ENCODE measurements around the gene PNMA8A.
"Not testable (repeated sequence)": the region's sequence is repeated elsewhere in the genome, so short reads cannot be mapped to it uniquely, and the experiment has no call there.

GRCh38 chr19:46435689-46436088 is 35.7 kb downstream of the PNMA8A start:
- not testable (repeated sequence) for TF ChIP-seq CTCF (IDR thresholded peaks at IDR 0.05); CHD2 (IDR thresholded peaks at IDR 0.05; ENCODE audit: low read length, partially characterized antibody); RCOR1 (IDR thresholded peaks at IDR 0.05; ENCODE audit: low read length); TCF12 (IDR thresholded peaks at IDR 0.05); GATA2 (CRISPR knock-in tag; IDR thresholded peaks at IDR 0.05); GABPA (IDR thresholded peaks at IDR 0.05; ENCODE audit: low read depth); REST (IDR thresholded peaks at IDR 0.05; ENCODE audit: low read depth, low read length); EP300 (IDR thresholded peaks at IDR 0.05; ENCODE audit: borderline replicate concordance in 1 of 2, low read depth in 1 of 2, low read length in 1 of 2); FOSL2 (IDR thresholded peaks at IDR 0.05; ENCODE audit: borderline replicate concordance, low read depth); EZH2phosphoT487 (IDR thresholded peaks at IDR 0.05; ENCODE audit: borderline replicate concordance, low read depth)
